Neural cell (in vitro differentiated cells): Measurements from ENCODE around the gene MRPS31. TPM values are rescaled to one million over a fixed set of nuclear protein-coding genes. Genes with fewer than 3 reads are reported as not detected.

Experiments used
- H2AFZ ChIP-seq: fragments of 200-600, 300-800 bp; sonication (generic), shearing (Covaris generic); 2 replicates; pipeline ENCODE4 v1.6.0; 2014; ENCODE audit warnings: low read depth, mild to moderate bottlenecking, antibody characterized with exemption, low read length, moderate library complexity
- H3F3A ChIP-seq: fragments of 200-600 bp; shearing (Covaris generic); 2 replicates; pipeline ENCODE4 v1.6.1; 2016; ENCODE audit warnings: mild to moderate bottlenecking, moderate library complexity, mixed read lengths, antibody characterized with exemption, low read length; ENCODE audit not compliant: insufficient read depth, poor library complexity, severe bottlenecking
- H3K27ac ChIP-seq: fragments of 200-600, 300-800 bp; sonication (generic), shearing (Covaris generic); 2 replicates; pipeline ENCODE4 v1.5.1; 2014; ENCODE audit warnings: mild to moderate bottlenecking, low read length, moderate library complexity
- H3K27me3 ChIP-seq: fragments of 300-800, 200-600 bp; sonication (generic), shearing (Covaris generic); 2 replicates; pipeline ENCODE4 v1.6.0; 2014; ENCODE audit warnings: mild to moderate bottlenecking, low read depth, low read length, moderate library complexity; ENCODE audit not compliant: insufficient read depth
- H3K36me3 ChIP-seq: fragments of 300-800, 200-600 bp; sonication (generic), shearing (Covaris generic); 2 replicates; pipeline ENCODE4 v1.5.1; 2014; ENCODE audit warnings: mild to moderate bottlenecking, antibody characterized with exemption, low read length, moderate library complexity; ENCODE audit not compliant: insufficient read depth
- H3K4me2 ChIP-seq: fragments of 300-800, 200-600 bp; sonication (generic), shearing (Covaris generic); 2 replicates; pipeline ENCODE4 v1.6.0; 2014; ENCODE audit warnings: mild to moderate bottlenecking, low read length
- H3K4me3 ChIP-seq: fragments of 300-800, 200-600 bp; sonication (generic), shearing (Covaris generic); 2 replicates; pipeline ENCODE4 v1.5.1; 2014; ENCODE audit warnings: mild to moderate bottlenecking, low read length, moderate library complexity
- H3K79me2 ChIP-seq: fragments of 200-600 bp; shearing (Covaris generic); replicated peaks from 2 replicates; pipeline ENCODE4 v1.6.0; 2014; ENCODE audit warnings: mild to moderate bottlenecking, low read length, moderate library complexity; ENCODE audit not compliant: insufficient read depth
- H3K9ac ChIP-seq: fragments of 300-800, 200-600 bp; sonication (generic), shearing (Covaris generic); 2 replicates; pipeline ENCODE4 v1.6.1; 2016; ENCODE audit warnings: mild to moderate bottlenecking, low read length, mixed read lengths
- H3K9me2 ChIP-seq: fragments of 200-600 bp; shearing (Covaris generic); 2 replicates; pipeline ENCODE4 v1.6.1; 2016; ENCODE audit warnings: mild to moderate bottlenecking, low read length, mixed read lengths; ENCODE audit not compliant: insufficient read depth
- H3K9me3 ChIP-seq: fragments of 200-600, 300-800 bp; sonication (generic), shearing (Covaris generic); 2 replicates; pipeline ENCODE4 v1.6.1; 2016; ENCODE audit warnings: mild to moderate bottlenecking, mixed run types, low read length, moderate library complexity, mixed read lengths
- H4K20me1 ChIP-seq: fragments of 200-600 bp; shearing (Covaris generic); 2 replicates; pipeline ENCODE4 v1.6.1; 2016; ENCODE audit warnings: mild to moderate bottlenecking, mixed run types; ENCODE audit not compliant: insufficient read depth
- CTCF ChIP-seq: fragments of 450-650 bp; IDR thresholded peaks from 2 replicates; pipeline ENCODE4 v1.5.1; 2014; ENCODE audit warnings: antibody characterized with exemption, mild to moderate bottlenecking, moderate library complexity; ENCODE audit not compliant: poor library complexity, severe bottlenecking
- EP300 ChIP-seq: fragments of 450-650 bp; conservative IDR thresholded peaks from 2 replicates; pipeline ENCODE4 v1.6.1; 2014; ENCODE audit warnings: antibody characterized with exemption, mild to moderate bottlenecking, moderate library complexity; ENCODE audit not compliant: poor library complexity, severe bottlenecking
- EZH2 ChIP-seq: fragments of 200-600, 300-800 bp; shearing (Covaris generic), sonication (generic); IDR thresholded peaks from 2 replicates; pipeline ENCODE4 v1.6.1; 2014; ENCODE audit warnings: antibody characterized with exemption, low read length, borderline replicate concordance, mild to moderate bottlenecking; ENCODE audit not compliant: insufficient read depth, poor library complexity, severe bottlenecking
- MXI1 ChIP-seq: fragments of 450-650 bp; conservative IDR thresholded peaks from 2 replicates; pipeline ENCODE4 v1.6.1; 2014; ENCODE audit warnings: antibody characterized with exemption, mild to moderate bottlenecking; ENCODE audit not compliant: poor library complexity, severe bottlenecking
- POLR2AphosphoS5 ChIP-seq: IDR thresholded peaks from 2 replicates; pipeline ENCODE4 v1.6.1; 2012
- RAD21 ChIP-seq: fragments of 450-650 bp; conservative IDR thresholded peaks from 2 replicates; pipeline ENCODE4 v1.6.1; 2014; ENCODE audit warnings: antibody characterized with exemption, mild to moderate bottlenecking, moderate library complexity
- SMC3 ChIP-seq: fragments of 450-650 bp; conservative IDR thresholded peaks from 2 replicates; pipeline ENCODE4 v1.6.1; 2014; ENCODE audit warnings: antibody characterized with exemption, mild to moderate bottlenecking, moderate library complexity; ENCODE audit not compliant: poor library complexity
- TAF1 ChIP-seq: IDR thresholded peaks from 2 replicates; pipeline ENCODE4 v1.6.1; 2012; ENCODE audit warnings: low read depth
- polyA plus RNA-seq: library from polyadenylated mRNA; depleted of rRNA; stranded (reverse); fragments of >200 nt; gene quantifications from 2 replicates; pipeline ENCODE4 v1.2.3, GENCODE V29; 2014
- TF ChIP-seq, protein P1 (sequence below): IDR thresholded peaks from 2 replicates; pipeline ENCODE4 v1.6.1; 2012; ENCODE audit warnings: borderline replicate concordance

Gene MRPS31
- polyA plus RNA-seq, 1 donor from 2014 or later = 72.4 TPM

- Histone ChIP-seq H3K9me2 (no peaks in the 10 kb centered on the region), H3F3A (no peaks in the 10 kb centered on the region), H3K79me2 (no peaks in the 10 kb centered on the region), H3K4me2 (no peak overlapping the region), H4K20me1 (no peaks in the 10 kb centered on the region), H3K36me3 (no peaks in the 10 kb centered on the region), H3K27ac (no peak overlapping the region), H3K9me3 (no peaks in the 10 kb centered on the region), H2AFZ (no peak overlapping the region), H3K9ac (no peak overlapping the region), H3K4me3 (no peak overlapping the region), H3K27me3 (no peaks in the 10 kb centered on the region)
- TF ChIP-seq, protein P1, sequence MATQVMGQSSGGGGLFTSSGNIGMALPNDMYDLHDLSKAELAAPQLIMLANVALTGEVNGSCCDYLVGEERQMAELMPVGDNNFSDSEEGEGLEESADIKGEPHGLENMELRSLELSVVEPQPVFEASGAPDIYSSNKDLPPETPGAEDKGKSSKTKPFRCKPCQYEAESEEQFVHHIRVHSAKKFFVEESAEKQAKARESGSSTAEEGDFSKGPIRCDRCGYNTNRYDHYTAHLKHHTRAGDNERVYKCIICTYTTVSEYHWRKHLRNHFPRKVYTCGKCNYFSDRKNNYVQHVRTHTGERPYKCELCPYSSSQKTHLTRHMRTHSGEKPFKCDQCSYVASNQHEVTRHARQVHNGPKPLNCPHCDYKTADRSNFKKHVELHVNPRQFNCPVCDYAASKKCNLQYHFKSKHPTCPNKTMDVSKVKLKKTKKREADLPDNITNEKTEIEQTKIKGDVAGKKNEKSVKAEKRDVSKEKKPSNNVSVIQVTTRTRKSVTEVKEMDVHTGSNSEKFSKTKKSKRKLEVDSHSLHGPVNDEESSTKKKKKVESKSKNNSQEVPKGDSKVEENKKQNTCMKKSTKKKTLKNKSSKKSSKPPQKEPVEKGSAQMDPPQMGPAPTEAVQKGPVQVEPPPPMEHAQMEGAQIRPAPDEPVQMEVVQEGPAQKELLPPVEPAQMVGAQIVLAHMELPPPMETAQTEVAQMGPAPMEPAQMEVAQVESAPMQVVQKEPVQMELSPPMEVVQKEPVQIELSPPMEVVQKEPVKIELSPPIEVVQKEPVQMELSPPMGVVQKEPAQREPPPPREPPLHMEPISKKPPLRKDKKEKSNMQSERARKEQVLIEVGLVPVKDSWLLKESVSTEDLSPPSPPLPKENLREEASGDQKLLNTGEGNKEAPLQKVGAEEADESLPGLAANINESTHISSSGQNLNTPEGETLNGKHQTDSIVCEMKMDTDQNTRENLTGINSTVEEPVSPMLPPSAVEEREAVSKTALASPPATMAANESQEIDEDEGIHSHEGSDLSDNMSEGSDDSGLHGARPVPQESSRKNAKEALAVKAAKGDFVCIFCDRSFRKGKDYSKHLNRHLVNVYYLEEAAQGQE = no peak
- TF ChIP-seq EP300 = no peak
- TF ChIP-seq EZH2 = no peak
- TF ChIP-seq RAD21 = no peak
- no peak for TF ChIP-seq CTCF
- TF ChIP-seq TAF1 = no peak
- no peak for TF ChIP-seq POLR2AphosphoS5
- no peak for TF ChIP-seq SMC3
- TF ChIP-seq MXI1 = no peak
These were observed 35.3 kb upstream of the MRPS31 start for GRCh38 chr13:40806241-40806640.

GRCh38 chr13:40803316-40803715 is 32.3 kb upstream of the MRPS31 start:
- no peaks in the 10 kb centered on the region for H3K9me2 ChIP-seq
- no peaks in the 10 kb centered on the region for H3K36me3 ChIP-seq
- H3F3A ChIP-seq = no peaks in the 10 kb centered on the region
- H3K27ac ChIP-seq = no peak overlapping the region
- H3K9ac ChIP-seq = no peak overlapping the region
- H3K27me3 ChIP-seq = no peaks in the 10 kb centered on the region
- H2AFZ ChIP-seq = no peak overlapping the region
- H3K79me2 ChIP-seq = no peaks in the 10 kb centered on the region
- H4K20me1 ChIP-seq = no peaks in the 10 kb centered on the region
- no peak overlapping the region for H3K4me2 ChIP-seq
- H3K9me3 ChIP-seq = no peaks in the 10 kb centered on the region
- H3K4me3 ChIP-seq = no peak overlapping the region
- no peak for TF ChIP-seq POLR2AphosphoS5
